ENCODE measurements around the gene NOTCH1. TPM values are rescaled to one million over a fixed set of nuclear protein-coding genes. Genes with fewer than 3 reads are reported as not detected.

The NOTCH1 gene
- total RNA-seq, 1 donor from 2014 or later, result 15.4 TPM

GRCh38 chr9:136551401-136552116 is 5.7 kb upstream of the NOTCH1 start:
- ATAC-seq (peak; percentile 40), DNase-seq (peak; percentile 82)
- intact Hi-C loops (cut with micrococcal nuclease), result no loop called here

- no peak for ATAC-seq
- intact Hi-C loops (cut with micrococcal nuclease), result no loop called here
- DNase-seq, result no peak
Observed at GRCh38 chr9:136550439-136551289, 4.8 kb upstream of the NOTCH1 start.

GRCh38 chr9:136549010-136549980 is 3.4 kb upstream of the NOTCH1 start:
- ATAC-seq, result no peak
- intact Hi-C loops (cut with micrococcal nuclease), result no loop called here
- DNase-seq, result no peak

- ATAC-seq, result no peak
- DNase-seq, result no peak
- intact Hi-C loops (cut with micrococcal nuclease), result no loop called here
Observed at GRCh38 chr9:136547508-136548215, 1.8 kb upstream of the NOTCH1 start.

GRCh38 chr9:136546697-136547501 is 1.1 kb upstream of the NOTCH1 start:
- DNase-seq (peak; percentile 82), ATAC-seq (peak; percentile 62)
- intact Hi-C loops (cut with micrococcal nuclease), result no loop called here

- intact Hi-C loops (cut with micrococcal nuclease), result no loop called here
Observed at GRCh38 chr9:136545692-136545964, 220 bp downstream of the NOTCH1 start.

GRCh38 chr9:136544964-136545691 is 720 bp downstream of the NOTCH1 start:
- no peak for ATAC-seq
- peak; percentile 68 for DNase-seq
- intact Hi-C loops (cut with micrococcal nuclease), result no loop called here

More at GRCh38 chr9:136545692-136545964, 220 bp downstream of the NOTCH1 start:
- no peak for DNase-seq
- ATAC-seq, result no peak

GRCh38 chr9:136544548-136544963 is 1.3 kb downstream of the NOTCH1 start:
- intact Hi-C loops (cut with micrococcal nuclease), result no loop called here
- DNase-seq, result peak; percentile 83
- peak; percentile 9 for ATAC-seq

- intact Hi-C loops (cut with micrococcal nuclease), result no loop called here
- DNase-seq, result no peak
- ATAC-seq, result no peak
Observed at GRCh38 chr9:136543830-136544547, 1.9 kb downstream of the NOTCH1 start.

GRCh38 chr9:136543280-136543679 is 2.6 kb downstream of the NOTCH1 start:
- intact Hi-C loops (cut with micrococcal nuclease), result no loop called here
- ATAC-seq (no peak), DNase-seq (no peak)

GRCh38 chr9:136542241-136543040 is 3.4 kb downstream of the NOTCH1 start:
- ATAC-seq (no peak), DNase-seq (no peak)
- intact Hi-C loops (cut with micrococcal nuclease), result no loop called here

GRCh38 chr9:136541709-136542108 is 4.1 kb downstream of the NOTCH1 start:
- no peak for ATAC-seq
- no peak for DNase-seq
- intact Hi-C loops (cut with micrococcal nuclease), result no loop called here

- no peak for ATAC-seq
- DNase-seq, result no peak
- intact Hi-C loops (cut with micrococcal nuclease), result no loop called here
Observed at GRCh38 chr9:136541179-136541578, 4.7 kb downstream of the NOTCH1 start.

GRCh38 chr9:136539427-136540421 is 6.1 kb downstream of the NOTCH1 start:
- DNase-seq (peak; percentile 91), ATAC-seq (peak; percentile 76)
- intact Hi-C loops (cut with micrococcal nuclease), result no loop called here
